Measurements from ENCODE around the gene RAD54L.

RAD54L gene

GRCh38 chr1:46280092-46280491, 32.5 kb downstream of the RAD54L start:
- H3K4me1 ChIP-seq (ENCODE audit: insufficient read depth, low read length): no peaks in the 10 kb centered on the region
- H3K36me3 ChIP-seq (ENCODE audit: insufficient read depth, low read length): peaks cover 84% of the 10 kb centered on the region
- no peak overlapping the region for H2AFZ ChIP-seq (ENCODE audit: low read depth, low read length)

DNA sequence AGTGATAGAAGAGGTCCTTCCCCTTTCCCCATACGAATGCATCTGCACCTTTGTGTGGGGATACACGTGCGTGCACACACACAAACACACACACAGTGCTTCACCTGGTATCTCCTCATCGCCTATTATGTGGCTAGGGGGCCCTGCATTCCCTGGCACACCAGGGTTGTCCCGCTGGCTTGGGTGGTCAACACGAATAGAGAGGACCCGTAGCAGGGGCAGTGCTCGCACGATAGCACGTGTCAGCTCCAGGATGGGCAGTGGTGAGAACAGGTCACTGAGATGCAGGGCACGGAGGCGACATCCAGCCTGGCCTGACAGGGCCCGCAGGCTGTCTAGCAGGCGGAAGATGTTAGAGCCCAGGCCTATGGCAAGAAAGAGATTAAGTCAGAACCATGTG, 33.5 kb downstream of the RAD54L start:
- peaks cover 86% of the 10 kb centered on the region for H3K36me3 ChIP-seq (ENCODE audit: insufficient read depth, low read length)
- no peaks in the 10 kb centered on the region for H3K27me3 ChIP-seq (ENCODE audit: insufficient read depth, low read length)
- no peak overlapping the region for H2AFZ ChIP-seq (ENCODE audit: low read depth, low read length)

More at GRCh38 chr1:46280092-46280491, 32.5 kb downstream of the RAD54L start:
- Histone ChIP-seq H3K4me3 (ENCODE audit: low read length) (no peak overlapping the region), H3K9me3 (ENCODE audit: low read length) (no peaks in the 10 kb centered on the region), H3K27me3 (ENCODE audit: insufficient read depth, low read length) (no peaks in the 10 kb centered on the region)

GRCh38 chr1:46284058-46284457, 36.5 kb downstream of the RAD54L start:
- H3K27me3 ChIP-seq (ENCODE audit: insufficient read depth, low read length): no peaks in the 10 kb centered on the region
- H3K4me3 ChIP-seq (ENCODE audit: low read length): no peak overlapping the region
- H3K4me1 ChIP-seq (ENCODE audit: insufficient read depth, low read length): no peaks in the 10 kb centered on the region
- no peaks in the 10 kb centered on the region for H3K9me3 ChIP-seq (ENCODE audit: low read length)
- H3K36me3 ChIP-seq (ENCODE audit: insufficient read depth, low read length): peaks cover 72% of the 10 kb centered on the region
- no peak overlapping the region for H2AFZ ChIP-seq (ENCODE audit: low read depth, low read length)

More for the DNA sequence above, 33.5 kb downstream of the RAD54L start:
- Histone ChIP-seq H3K4me1 (ENCODE audit: insufficient read depth, low read length) (no peaks in the 10 kb centered on the region), H3K9me3 (ENCODE audit: low read length) (no peaks in the 10 kb centered on the region), H3K4me3 (ENCODE audit: low read length) (no peak overlapping the region)

- Histone ChIP-seq H2AFZ (ENCODE audit: low read depth, low read length) (no peak overlapping the region), H3K4me1 (ENCODE audit: insufficient read depth, low read length) (no peaks in the 10 kb centered on the region), H3K9me3 (ENCODE audit: low read length) (no peaks in the 10 kb centered on the region), H3K36me3 (ENCODE audit: insufficient read depth, low read length) (peaks cover 65% of the 10 kb centered on the region), H3K27me3 (ENCODE audit: insufficient read depth, low read length) (no peaks in the 10 kb centered on the region), H3K4me3 (ENCODE audit: low read length) (no peak overlapping the region)
Observed at GRCh38 chr1:46284597-46285564, 37.3 kb downstream of the RAD54L start.

DNA sequence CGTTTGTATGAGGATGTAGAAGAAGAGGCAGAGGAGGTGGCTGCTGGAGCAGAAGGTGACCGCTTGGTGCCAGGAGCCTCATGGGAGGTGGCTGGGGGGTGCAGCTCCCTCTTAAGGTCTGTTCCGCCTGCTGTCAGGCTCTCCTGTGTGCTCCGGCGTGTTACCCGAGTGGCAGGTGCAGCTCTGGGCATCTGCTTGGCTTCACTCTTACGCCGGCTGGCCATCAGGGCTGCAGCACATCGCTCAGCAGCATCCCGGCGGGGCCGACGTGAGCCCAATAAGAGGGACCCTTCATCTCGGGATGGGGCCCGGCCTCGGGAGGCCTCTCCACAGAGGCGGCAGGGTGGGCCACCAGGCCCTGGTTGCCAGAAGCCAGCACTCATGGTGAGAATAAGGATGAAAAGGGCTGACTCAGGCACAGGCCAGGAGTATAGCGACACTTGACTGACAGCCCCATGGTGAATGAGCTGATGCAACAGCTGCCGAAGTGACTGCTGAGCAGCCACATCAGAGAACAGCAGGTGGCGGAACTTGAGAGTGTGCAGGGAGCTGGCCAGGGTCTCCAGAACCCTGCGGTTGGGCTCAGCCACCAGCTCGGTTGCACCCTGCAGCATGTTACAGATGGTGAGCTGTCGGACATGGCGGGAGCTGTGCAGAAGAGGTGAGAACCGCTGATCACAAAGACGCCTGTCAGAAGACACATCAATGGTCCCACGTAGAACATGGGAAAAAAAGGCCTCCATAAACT, 38.3 kb downstream of the RAD54L start:
- H3K4me1 ChIP-seq (ENCODE audit: insufficient read depth, low read length): no peaks in the 10 kb centered on the region
- H3K9me3 ChIP-seq (ENCODE audit: low read length): no peaks in the 10 kb centered on the region
- peaks cover 55% of the 10 kb centered on the region for H3K36me3 ChIP-seq (ENCODE audit: insufficient read depth, low read length)
- no peaks in the 10 kb centered on the region for H3K27me3 ChIP-seq (ENCODE audit: insufficient read depth, low read length)
- no peak overlapping the region for H3K4me3 ChIP-seq (ENCODE audit: low read length)
- no peak overlapping the region for H2AFZ ChIP-seq (ENCODE audit: low read depth, low read length)

- Histone ChIP-seq H3K4me1 (ENCODE audit: insufficient read depth, low read length) (no peaks in the 10 kb centered on the region), H3K4me3 (ENCODE audit: low read length) (no peak overlapping the region), H3K9me3 (ENCODE audit: low read length) (no peaks in the 10 kb centered on the region), H3K27me3 (ENCODE audit: insufficient read depth, low read length) (no peaks in the 10 kb centered on the region), H3K36me3 (ENCODE audit: insufficient read depth, low read length) (peaks cover 52% of the 10 kb centered on the region), H2AFZ (ENCODE audit: low read depth, low read length) (no peak overlapping the region)
Observed at GRCh38 chr1:46288485-46289133, 41.0 kb downstream of the RAD54L start.

DNA sequence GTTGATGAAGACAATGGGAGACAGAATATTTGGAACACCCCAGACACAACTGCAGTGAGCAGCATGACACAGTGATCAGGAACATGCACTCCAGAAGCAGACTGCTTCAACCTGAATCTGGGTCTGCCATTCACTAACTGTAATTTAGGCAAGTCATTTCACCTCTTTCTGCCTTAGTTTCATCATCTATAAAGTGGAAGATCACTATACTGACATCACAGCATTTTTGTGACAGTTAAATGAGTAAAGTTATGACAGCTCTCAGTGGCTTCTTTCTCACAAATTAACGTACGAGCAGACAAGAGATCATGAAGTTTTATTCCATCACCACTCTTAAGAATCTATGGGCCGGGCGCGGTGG, 41.6 kb downstream of the RAD54L start:
- no peak overlapping the region for H2AFZ ChIP-seq (ENCODE audit: low read depth, low read length)
- no peaks in the 10 kb centered on the region for H3K27me3 ChIP-seq (ENCODE audit: insufficient read depth, low read length)
- H3K9me3 ChIP-seq (ENCODE audit: low read length): no peaks in the 10 kb centered on the region
- peaks cover 53% of the 10 kb centered on the region for H3K36me3 ChIP-seq (ENCODE audit: insufficient read depth, low read length)
- no peaks in the 10 kb centered on the region for H3K4me1 ChIP-seq (ENCODE audit: insufficient read depth, low read length)
- no peak overlapping the region for H3K4me3 ChIP-seq (ENCODE audit: low read length)

- Histone ChIP-seq H3K27me3 (ENCODE audit: insufficient read depth, low read length) (no peaks in the 10 kb centered on the region), H3K9me3 (ENCODE audit: low read length) (no peaks in the 10 kb centered on the region), H3K4me3 (ENCODE audit: low read length) (no peak overlapping the region), H2AFZ (ENCODE audit: low read depth, low read length) (no peak overlapping the region), H3K36me3 (ENCODE audit: insufficient read depth, low read length) (peaks cover 51% of the 10 kb centered on the region), H3K4me1 (ENCODE audit: insufficient read depth, low read length) (no peaks in the 10 kb centered on the region)
Observed at GRCh38 chr1:46289976-46290375, 42.4 kb downstream of the RAD54L start.

- no peak overlapping the region for H2AFZ ChIP-seq (ENCODE audit: low read depth, low read length)
- H3K9me3 ChIP-seq (ENCODE audit: low read length): no peaks in the 10 kb centered on the region
- no peak overlapping the region for H3K4me3 ChIP-seq (ENCODE audit: low read length)
- H3K36me3 ChIP-seq (ENCODE audit: insufficient read depth, low read length): peaks cover 55% of the 10 kb centered on the region
- peaks cover under 1% of the 10 kb centered on the region for H3K4me1 ChIP-seq (ENCODE audit: insufficient read depth, low read length)
- H3K27me3 ChIP-seq (ENCODE audit: insufficient read depth, low read length): no peaks in the 10 kb centered on the region
Observed at GRCh38 chr1:46295306-46295705, 47.7 kb downstream of the RAD54L start.

GRCh38 chr1:46298387-46298786, 50.8 kb downstream of the RAD54L start:
- H3K36me3 ChIP-seq (ENCODE audit: insufficient read depth, low read length): peaks cover 40% of the 10 kb centered on the region
- H3K4me3 ChIP-seq (ENCODE audit: low read length): no peak overlapping the region
- peaks cover 11% of the 10 kb centered on the region for H3K4me1 ChIP-seq (ENCODE audit: insufficient read depth, low read length)
- H3K9me3 ChIP-seq (ENCODE audit: low read length): no peaks in the 10 kb centered on the region
- no peak overlapping the region for H2AFZ ChIP-seq (ENCODE audit: low read depth, low read length)
- no peaks in the 10 kb centered on the region for H3K27me3 ChIP-seq (ENCODE audit: insufficient read depth, low read length)

DNA sequence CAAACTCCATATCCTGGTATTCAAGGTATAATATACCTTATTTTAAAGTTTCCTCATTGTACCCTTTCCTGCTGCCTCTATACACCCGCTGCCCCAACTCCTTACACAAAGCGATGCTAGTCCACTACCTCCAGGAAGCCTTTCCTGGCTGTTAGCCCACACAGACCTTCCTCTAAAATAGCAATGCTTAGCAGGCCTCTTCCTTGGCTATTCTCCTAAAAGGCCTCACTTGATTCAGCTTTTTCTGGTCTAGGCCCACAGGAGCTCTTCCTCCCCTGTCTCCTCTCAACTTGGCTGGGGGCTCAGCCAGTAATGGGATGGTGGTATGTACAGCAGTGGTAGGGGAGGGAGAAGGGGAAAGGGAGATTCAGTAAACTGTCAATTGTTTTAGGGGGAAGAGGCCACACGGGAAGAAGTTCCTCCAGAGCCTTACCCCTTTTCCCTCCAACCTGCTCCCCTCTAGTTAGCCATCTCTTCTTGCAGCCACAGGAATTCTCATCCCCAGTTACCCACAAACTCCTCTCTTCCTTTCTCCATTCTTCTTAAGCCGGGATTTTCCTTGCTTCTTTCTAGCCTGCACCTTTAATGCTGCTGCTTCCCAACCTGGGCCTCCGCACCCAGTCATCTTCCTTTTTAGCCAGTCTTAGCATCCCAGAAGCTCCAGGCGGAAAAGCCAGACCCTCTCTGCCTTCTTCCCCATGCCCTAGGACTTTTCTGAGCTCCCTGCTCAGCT, 53.3 kb downstream of the RAD54L start:
- peak overlapping the region; percentile 90 for H3K4me3 ChIP-seq (ENCODE audit: low read length)

GRCh38 chr1:46301406-46301807, 53.8 kb downstream of the RAD54L start:
- H2AFZ ChIP-seq (ENCODE audit: low read depth, low read length): no peak overlapping the region
- peaks cover 17% of the 10 kb centered on the region for H3K36me3 ChIP-seq (ENCODE audit: insufficient read depth, low read length)
- no peaks in the 10 kb centered on the region for H3K9me3 ChIP-seq (ENCODE audit: low read length)
- peak overlapping the region; percentile 90 for H3K4me3 ChIP-seq (ENCODE audit: low read length)
- H3K27me3 ChIP-seq (ENCODE audit: insufficient read depth, low read length): no peaks in the 10 kb centered on the region
- peaks cover 17% of the 10 kb centered on the region for H3K4me1 ChIP-seq (ENCODE audit: insufficient read depth, low read length)

More for the DNA sequence above, 53.3 kb downstream of the RAD54L start:
- no peaks in the 10 kb centered on the region for H3K9me3 ChIP-seq (ENCODE audit: low read length)
- H3K4me1 ChIP-seq (ENCODE audit: insufficient read depth, low read length): peaks cover 17% of the 10 kb centered on the region
- no peak overlapping the region for H2AFZ ChIP-seq (ENCODE audit: low read depth, low read length)
- H3K27me3 ChIP-seq (ENCODE audit: insufficient read depth, low read length): no peaks in the 10 kb centered on the region
- peaks cover 21% of the 10 kb centered on the region for H3K36me3 ChIP-seq (ENCODE audit: insufficient read depth, low read length)
